Natural killer cell (primary cell): ENCODE results near the gene SH3RF2. TPM values are rescaled to one million over a fixed set of nuclear protein-coding genes. Genes with fewer than 3 reads are reported as not detected.

Experiments
- ATAC-seq, 3 donors: fragments of 150-1000 bp in 2 of 3; fragments of 200-7000 bp in 1 of 3; cut with Tn5 transposase; 1 replicate in 1 of 3; 2 replicates in 2 of 3; pipeline ENCODE4 v1.10.0; 2021; ENCODE audit warnings: mild to moderate bottlenecking in 2 of 3, moderate library complexity in 2 of 3
- DNase-seq, 2 donors: peaks; one replicate each; pipeline versions ENCODE4 v3.0.0 to v3.0.0-alpha.2; 2013 to 2021; ENCODE audit warnings: mixed read lengths in 1 of 2
- H3K27ac ChIP-seq: one replicate; pipeline ENCODE4 v1.5.1; 2013; ENCODE audit warnings: mild to moderate bottlenecking, low read length
- H3K27me3 ChIP-seq: one replicate; pipeline ENCODE4 v1.6.1; 2013; ENCODE audit warnings: low read length; ENCODE audit not compliant: control insufficient read depth, insufficient read depth
- H3K36me3 ChIP-seq: one replicate; pipeline ENCODE4 v1.6.1; 2013; ENCODE audit warnings: low read length; ENCODE audit not compliant: control insufficient read depth, insufficient read depth
- H3K4me1 ChIP-seq: one replicate; pipeline ENCODE4 v1.6.1; 2013; ENCODE audit warnings: low read length; ENCODE audit not compliant: control insufficient read depth, insufficient read depth
- H3K4me3 ChIP-seq: one replicate; pipeline ENCODE4 v1.5.1; 2013; ENCODE audit warnings: low read length
- H3K9me3 ChIP-seq: one replicate; pipeline ENCODE4 v1.6.1; 2013; ENCODE audit warnings: low read length; ENCODE audit not compliant: control insufficient read depth, insufficient read depth
- H3K27ac Mint-ChIP-seq, 2 donors: one replicate each; pipeline ENCODE4 v1.8.0; 2022; ENCODE audit warnings: mild to moderate bottlenecking in 2 of 2, mixed read lengths in 2 of 2, moderate library complexity in 1 of 2
- H3K27me3 Mint-ChIP-seq, 2 donors: one replicate each; pipeline ENCODE4 v1.8.0; 2022; ENCODE audit warnings: low read depth in 2 of 2, mixed read lengths in 2 of 2
- H3K36me3 Mint-ChIP-seq: one replicate; pipeline ENCODE4 v1.8.0; 2022; ENCODE audit warnings: mixed read lengths
- H3K4me1 Mint-ChIP-seq, 2 donors: one replicate each; pipeline ENCODE4 v1.8.0; 2022; ENCODE audit warnings: mixed read lengths in 2 of 2
- H3K4me3 Mint-ChIP-seq: one replicate; pipeline ENCODE4 v1.8.0; 2022; ENCODE audit warnings: mild to moderate bottlenecking, moderate library complexity, mixed read lengths
- H3K9me3 Mint-ChIP-seq, 2 donors: one replicate each; pipeline ENCODE4 v1.8.0; 2022; ENCODE audit warnings: mixed read lengths in 2 of 2
- CTCF ChIP-seq: fragments of 200-600 bp; IDR thresholded peaks from one replicate; pipeline ENCODE4 v1.8.0; 2022; ENCODE audit warnings: antibody characterized with exemption
- WGBS: methylation state at CpG from one replicate; pipeline ENCODE4 v1.1.7; 2013; ENCODE audit warnings: missing lambda C conversion rate; ENCODE audit not compliant: insufficient coverage; 5-methylcytosine and 5-hydroxymethylcytosine counted together
- intact Hi-C: fragments of 100-400 bp; cut with micrococcal nuclease; formaldehyde crosslinking; loops from one replicate; pipeline ENCODE4 v1.14.2; 2022
- total RNA-seq, 4 donors: library from RNA; stranded (reverse); fragments of 120-200 nt in 1 of 4; gene quantifications; one replicate each; pipeline versions ENCODE4 v1.2.3 to v1.2.4, GENCODE V29; 2013 to 2022

The SH3RF2 gene
- total RNA-seq, 3 donors from 2014 or later (not counting 1 experiment from before 2014, with no cell fraction given): 0.28 to 0.35 TPM; not detected in 1

GRCh38 chr5:145923405-145923804 is 13.0 kb upstream of the SH3RF2 start:
- Histone ChIP-seq H3K4me1 (no peaks in the 10 kb centered on the region), H3K36me3 (no peaks in the 10 kb centered on the region), H3K27me3 (no peaks in the 10 kb centered on the region), H3K4me3 (no peak overlapping the region), H3K27ac (no peak overlapping the region), H3K9me3 (no peaks in the 10 kb centered on the region)
- Mint-ChIP-seq H3K36me3 (no peaks in the 10 kb centered on the region), H3K9me3 (no peaks in the 10 kb centered on the region), H3K4me1 (no peaks in the 10 kb centered on the region), H3K4me3 (no peak overlapping the region), H3K27ac (no peak overlapping the region), H3K27me3 (peaks cover 2 to 4% of the 10 kb centered on the region in 2 donors)
- 95% methylated on average over 2 of the region's 3 CpGs for WGBS
- ATAC-seq (no peak), DNase-seq (no peak)
- TF ChIP-seq CTCF: no peak
- intact Hi-C loops: no loop called here

GRCh38 chr5:145924849-145925248 is 11.5 kb upstream of the SH3RF2 start:
- peaks cover 2 to 4% of the 10 kb centered on the region in 2 donors for H3K27me3 Mint-ChIP-seq
- no peaks in the 10 kb centered on the region for H3K9me3 ChIP-seq
- ATAC-seq (no peak), DNase-seq (no peak)
- H3K9me3 Mint-ChIP-seq: no peaks in the 10 kb centered on the region
- H3K4me1 ChIP-seq: no peaks in the 10 kb centered on the region
- H3K27me3 ChIP-seq: no peaks in the 10 kb centered on the region
- H3K27ac ChIP-seq: no peak overlapping the region
- no peaks in the 10 kb centered on the region for H3K4me1 Mint-ChIP-seq
- 88% methylated on average over 1 of the region's 1 CpG for WGBS
- TF ChIP-seq CTCF: no peak
- H3K36me3 ChIP-seq: no peaks in the 10 kb centered on the region
- no peaks in the 10 kb centered on the region for H3K36me3 Mint-ChIP-seq
- H3K4me3 ChIP-seq: no peak overlapping the region
- H3K4me3 Mint-ChIP-seq: no peak overlapping the region
- intact Hi-C loops: no loop called here
- no peak overlapping the region for H3K27ac Mint-ChIP-seq

- 0% methylated on average over 1 of the region's 1 CpG for WGBS
- ATAC-seq (no peak), DNase-seq (no peak)
- no peak overlapping the region for H3K4me3 Mint-ChIP-seq
- H3K27me3 Mint-ChIP-seq: peaks cover 2 to 4% of the 10 kb centered on the region in 2 donors
- TF ChIP-seq CTCF: no peak
- no peak overlapping the region for H3K27ac ChIP-seq
- H3K4me1 Mint-ChIP-seq: no peaks in the 10 kb centered on the region
- no peaks in the 10 kb centered on the region for H3K36me3 Mint-ChIP-seq
- H3K27me3 ChIP-seq: no peaks in the 10 kb centered on the region
- H3K9me3 Mint-ChIP-seq: no peaks in the 10 kb centered on the region
- H3K36me3 ChIP-seq: no peaks in the 10 kb centered on the region
- no peak overlapping the region for H3K4me3 ChIP-seq
- no peaks in the 10 kb centered on the region for H3K4me1 ChIP-seq
- intact Hi-C loops: no loop called here
- H3K27ac Mint-ChIP-seq: no peak overlapping the region
- no peaks in the 10 kb centered on the region for H3K9me3 ChIP-seq
These were observed 11.0 kb upstream of the SH3RF2 start for GRCh38 chr5:145925353-145925752.

GRCh38 chr5:145925803-145926202 is 10.6 kb upstream of the SH3RF2 start:
- Histone ChIP-seq H3K27ac (no peak overlapping the region), H3K27me3 (no peaks in the 10 kb centered on the region), H3K9me3 (no peaks in the 10 kb centered on the region), H3K4me1 (no peaks in the 10 kb centered on the region), H3K36me3 (no peaks in the 10 kb centered on the region), H3K4me3 (no peak overlapping the region)
- intact Hi-C loops: no loop called here
- Mint-ChIP-seq H3K4me3 (no peak overlapping the region), H3K36me3 (no peaks in the 10 kb centered on the region), H3K27me3 (peaks cover 2 to 4% of the 10 kb centered on the region in 2 donors), H3K9me3 (no peaks in the 10 kb centered on the region), H3K4me1 (no peaks in the 10 kb centered on the region), H3K27ac (no peak overlapping the region)
- ATAC-seq: no peak
- TF ChIP-seq CTCF: no peak
- no peak for DNase-seq
